ENCODE data around the gene RAP1A.

RAP1A gene

GRCh38 chr1:111717450-111717849 is 97.9 kb downstream of the RAP1A start:
- no peak for DNase-seq (ENCODE audit: low read depth, low spot score)

- DNase-seq (ENCODE audit: low read depth, low spot score) = no peak
Observed at GRCh38 chr1:111719135-111719534, 99.5 kb downstream of the RAP1A start.

- DNase-seq (ENCODE audit: low read depth, low spot score) = no peak
Observed at GRCh38 chr1:111719674-111720132, 100.1 kb downstream of the RAP1A start.

GRCh38 chr1:111720274-111720976 is 100.8 kb downstream of the RAP1A start:
- no peak for DNase-seq (ENCODE audit: low read depth, low spot score)

- no peak for DNase-seq (ENCODE audit: low read depth, low spot score)
Observed at GRCh38 chr1:111720977-111721786, 101.6 kb downstream of the RAP1A start.

- no peak for DNase-seq (ENCODE audit: low read depth, low spot score)
Observed at GRCh38 chr1:111723091-111723806, 103.7 kb downstream of the RAP1A start.

GRCh38 chr1:111723871-111724270 is 104.3 kb downstream of the RAP1A start:
- no peak for DNase-seq (ENCODE audit: low read depth, low spot score)

GRCh38 chr1:111725192-111725591 is 105.6 kb downstream of the RAP1A start:
- DNase-seq (ENCODE audit: low read depth, low spot score) = no peak

GRCh38 chr1:111727056-111727455 is 107.5 kb downstream of the RAP1A start:
- DNase-seq (ENCODE audit: low read depth, low spot score) = no peak

GRCh38 chr1:111729271-111729921 is 109.8 kb downstream of the RAP1A start:
- no peak for DNase-seq (ENCODE audit: low read depth, low spot score)

- no peak for DNase-seq (ENCODE audit: low read depth, low spot score)
Observed at GRCh38 chr1:111729946-111730681, 110.5 kb downstream of the RAP1A start.

- no peak for DNase-seq (ENCODE audit: low read depth, low spot score)
Observed at GRCh38 chr1:111730706-111731105, 111.1 kb downstream of the RAP1A start.

GRCh38 chr1:111731956-111732355 is 112.4 kb downstream of the RAP1A start:
- no peak for DNase-seq (ENCODE audit: low read depth, low spot score)

- DNase-seq (ENCODE audit: low read depth, low spot score) = no peak
Observed at GRCh38 chr1:111732718-111733117, 113.1 kb downstream of the RAP1A start.

- no peak for DNase-seq (ENCODE audit: low read depth, low spot score)
Observed at GRCh38 chr1:111733183-111733991, 113.8 kb downstream of the RAP1A start.

- DNase-seq (ENCODE audit: low read depth, low spot score) = no peak
Observed at GRCh38 chr1:111733992-111734341, 114.4 kb downstream of the RAP1A start.

GRCh38 chr1:111734426-111734825 is 114.8 kb downstream of the RAP1A start:
- no peak for DNase-seq (ENCODE audit: low read depth, low spot score)

- no peak for DNase-seq (ENCODE audit: low read depth, low spot score)
Observed at GRCh38 chr1:111734856-111735255, 115.3 kb downstream of the RAP1A start.

GRCh38 chr1:111735321-111735720 is 115.7 kb downstream of the RAP1A start:
- DNase-seq (ENCODE audit: low read depth, low spot score) = no peak

GRCh38 chr1:111735858-111736544 is 116.4 kb downstream of the RAP1A start:
- no peak for DNase-seq (ENCODE audit: low read depth, low spot score)

Measured in iPS DF 19.7 (cell line).